Measurements from ENCODE around the gene HOXB2.

Gene HOXB2

GRCh38 chr17:48528153-48528935 lies 16.6 kb downstream of the HOXB2 start:
- no peak for TF ChIP-seq ESRRG (CRISPR knock-in tag; IDR thresholded peaks at IDR 0.05)
- no peak for TF ChIP-seq TSHZ2 (CRISPR knock-in tag; IDR thresholded peaks at IDR 0.05)
- ATAC-seq, result no peak

GRCh38 chr17:48527547-48527932 lies 17.4 kb downstream of the HOXB2 start:
- ATAC-seq, result no peak
- TF ChIP-seq RARB (CRISPR knock-in tag; IDR thresholded peaks at IDR 0.05), result no peak
- no peak for TF ChIP-seq ARNTL (CRISPR knock-in tag; IDR thresholded peaks at IDR 0.05; ENCODE audit: borderline replicate concordance, low read depth)
- no peak for TF ChIP-seq ZC3H10 (CRISPR knock-in tag; IDR thresholded peaks at IDR 0.05)
- no peak for TF ChIP-seq CSDC2 (CRISPR knock-in tag; IDR thresholded peaks at IDR 0.05)
- no peak for TF ChIP-seq ZNF8 (CRISPR knock-in tag; IDR thresholded peaks at IDR 0.05)
- TF ChIP-seq CREB5 (CRISPR knock-in tag; IDR thresholded peaks at IDR 0.05; ENCODE audit: low read depth), result no peak

GRCh38 chr17:48526608-48527546 lies 18.0 kb downstream of the HOXB2 start:
- TF ChIP-seq TOX (CRISPR knock-in tag; IDR thresholded peaks at IDR 0.05; ENCODE audit: borderline replicate concordance) (no peak), POU6F1 (CRISPR knock-in tag; IDR thresholded peaks at IDR 0.05; ENCODE audit: borderline replicate concordance, low read depth) (no peak), CREB5 (CRISPR knock-in tag; IDR thresholded peaks at IDR 0.05; ENCODE audit: low read depth) (no peak), CSRNP3 (CRISPR knock-in tag; IDR thresholded peaks at IDR 0.05) (no peak), TSHZ2 (CRISPR knock-in tag; IDR thresholded peaks at IDR 0.05) (no peak), ZNF565 (CRISPR knock-in tag; conservative IDR thresholded peaks at IDR 0.05; ENCODE audit: low read depth) (no peak), ESRRG (CRISPR knock-in tag; IDR thresholded peaks at IDR 0.05) (no peak), CSDC2 (CRISPR knock-in tag; IDR thresholded peaks at IDR 0.05) (no peak), GLIS3 (CRISPR knock-in tag; IDR thresholded peaks at IDR 0.05) (no peak), PATZ1 (CRISPR knock-in tag; IDR thresholded peaks at IDR 0.05; ENCODE audit: borderline replicate concordance) (no peak), TCF4 (CRISPR knock-in tag; IDR thresholded peaks at IDR 0.05; ENCODE audit: borderline replicate concordance) (no peak), ZFP3 (CRISPR knock-in tag; IDR thresholded peaks at IDR 0.05) (no peak), ARNTL (CRISPR knock-in tag; IDR thresholded peaks at IDR 0.05; ENCODE audit: borderline replicate concordance, low read depth) (no peak), ZC3H10 (CRISPR knock-in tag; IDR thresholded peaks at IDR 0.05) (no peak), RARB (CRISPR knock-in tag; IDR thresholded peaks at IDR 0.05) (no peak), SNAI2 (CRISPR knock-in tag; IDR thresholded peaks at IDR 0.05) (no peak), ZNF8 (CRISPR knock-in tag; IDR thresholded peaks at IDR 0.05) (no peak), ZFP30 (CRISPR knock-in tag; IDR thresholded peaks at IDR 0.05) (no peak)
- ATAC-seq, result no peak
